ENCODE data around the gene GPR151.

DNA sequence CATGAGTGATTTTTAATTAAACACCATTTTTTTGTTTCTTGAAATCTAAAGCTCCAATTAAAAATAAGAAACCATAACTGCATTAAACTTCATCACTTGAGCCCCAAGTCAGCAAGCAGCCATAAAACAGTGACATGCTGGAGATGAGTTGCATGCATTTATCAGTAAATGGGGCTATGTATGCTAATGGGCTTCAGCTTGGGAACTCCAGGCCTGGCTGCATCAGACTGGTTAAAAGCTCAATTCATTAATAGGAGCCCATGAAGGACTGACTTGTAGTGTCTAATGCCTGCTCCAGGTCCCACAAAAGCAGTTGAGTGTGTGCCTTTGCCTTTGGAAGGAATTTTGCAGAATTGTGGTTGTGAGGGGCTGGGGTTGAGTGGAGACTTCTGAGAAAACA lies 33.6 kb upstream of the GPR151 start:
- no peak for TF ChIP-seq CTCF (IDR thresholded peaks at IDR 0.05; ENCODE audit: low read length)
- no peak for TF ChIP-seq EZH2 (optimal IDR thresholded peaks at IDR 0.05; ENCODE audit: low read depth, low read length)
- TF ChIP-seq EZH2phosphoT487 (IDR thresholded peaks at IDR 0.05; ENCODE audit: low read length), result no peak
